Neural crest cell (in vitro differentiated cells): ENCODE measurements around the gene GMDS. TPM values are rescaled to one million over a fixed set of nuclear protein-coding genes. Genes with fewer than 3 reads are reported as not detected.

Experiments
- DNase-seq: peaks from one replicate; pipeline ENCODE4 v3.0.0; 2021; ENCODE audit warnings: low read depth, mixed read lengths, low spot score
- H3K27ac Mint-ChIP-seq: one replicate; pipeline ENCODE4 v1.8.0; 2021; ENCODE audit warnings: mild to moderate bottlenecking, mixed read lengths; ENCODE audit not compliant: unreplicated experiment
- H3K27me3 Mint-ChIP-seq: 2 replicates; pipeline ENCODE4 v1.8.0; 2021; ENCODE audit warnings: low read depth, mild to moderate bottlenecking, mixed read lengths
- H3K36me3 Mint-ChIP-seq: 2 replicates; pipeline ENCODE4 v1.8.0; 2021; ENCODE audit warnings: low read depth, mild to moderate bottlenecking, mixed read lengths
- H3K4me1 Mint-ChIP-seq: 2 replicates; pipeline ENCODE4 v1.8.0; 2021; ENCODE audit warnings: mixed read lengths
- H3K4me3 Mint-ChIP-seq: one replicate; pipeline ENCODE4 v1.8.0; 2021; ENCODE audit warnings: mild to moderate bottlenecking, mixed read lengths
- H3K9me3 Mint-ChIP-seq: 2 replicates; pipeline ENCODE4 v1.8.0; 2021; ENCODE audit warnings: mixed read lengths
- CTCF ChIP-seq: fragments of 200-600 bp; sonication (generic); conservative IDR thresholded peaks from 2 replicates; pipeline ENCODE4 v1.5.0; 2021; ENCODE audit warnings: antibody characterized with exemption, mild to moderate bottlenecking
- total RNA-seq: library from RNA; stranded (reverse); gene quantifications from 2 replicates; pipeline ENCODE4 v1.2.1, GENCODE V29; 2021

Gene GMDS
- total RNA-seq, 1 donor from 2014 or later, result 16.1 TPM

- Mint-ChIP-seq H3K27ac (no peak overlapping the region), H3K9me3 (no peaks in the 10 kb centered on the region), H3K4me1 (peaks cover 38% of the 10 kb centered on the region), H3K4me3 (peak overlapping the region; percentile 89), H3K36me3 (peaks cover 2% of the 10 kb centered on the region), H3K27me3 (peaks cover 75% of the 10 kb centered on the region)
- no peak for TF ChIP-seq CTCF
- DNase-seq, result no peak
These were observed 634.7 kb downstream of the GMDS start for GRCh38 chr6:1610497-1611321.

- peaks cover 2% of the 10 kb centered on the region for H3K36me3 Mint-ChIP-seq
- H3K4me3 Mint-ChIP-seq, result peak within 1 kb of the TSS; percentile 89
- DNase-seq, result peak; percentile 67
- no peak for TF ChIP-seq CTCF
- H3K9me3 Mint-ChIP-seq, result no peaks in the 10 kb centered on the region
- peaks cover 42% of the 10 kb centered on the region for H3K4me1 Mint-ChIP-seq
- peaks cover 74% of the 10 kb centered on the region for H3K27me3 Mint-ChIP-seq
- H3K27ac Mint-ChIP-seq, result no peak within 1 kb of the TSS
These were observed 635.5 kb downstream of the GMDS start, which contains the start of gene FOXC1 for GRCh38 chr6:1609648-1610496. Gene FOXC1, plus strand, starts transcription at chr6:1609915. Its CDS starts 531 bp downstream, at chr6:1610446.

GRCh38 chr6:1609041-1609647 lies 636.3 kb downstream of the GMDS start:
- no peak for DNase-seq
- H3K36me3 Mint-ChIP-seq, result peaks cover 2% of the 10 kb centered on the region
- peaks cover 75% of the 10 kb centered on the region for H3K27me3 Mint-ChIP-seq
- no peak for TF ChIP-seq CTCF
- no peak overlapping the region for H3K27ac Mint-ChIP-seq
- H3K4me1 Mint-ChIP-seq, result peaks cover 42% of the 10 kb centered on the region
- no peaks in the 10 kb centered on the region for H3K9me3 Mint-ChIP-seq
- peak overlapping the region; percentile 68 for H3K4me3 Mint-ChIP-seq

GRCh38 chr6:1608222-1609040 lies 637.0 kb downstream of the GMDS start:
- Mint-ChIP-seq H3K4me1 (peaks cover 42% of the 10 kb centered on the region), H3K27ac (no peak overlapping the region), H3K4me3 (peak overlapping the region; percentile 77), H3K27me3 (peaks cover 76% of the 10 kb centered on the region), H3K36me3 (peaks cover 2% of the 10 kb centered on the region), H3K9me3 (no peaks in the 10 kb centered on the region)
- no peak for DNase-seq
- no peak for TF ChIP-seq CTCF
